GM18526 (cell line): ENCODE measurements around the gene MYRFL.

Experiments
- POLR2A ChIP-seq: IDR thresholded peaks from 3 replicates; pipeline ENCODE4 v1.6.1; 2011; ENCODE audit not compliant: insufficient read length; ENCODE audit errors: extremely low read depth

The MYRFL gene

GRCh38 chr12:69836015-69836414, 11.0 kb downstream of the MYRFL start:
- TF ChIP-seq POLR2A, result no peak

GRCh38 chr12:69837191-69837590, 12.2 kb downstream of the MYRFL start:
- no peak for TF ChIP-seq POLR2A

GRCh38 chr12:69837657-69838415, 12.8 kb downstream of the MYRFL start:
- no peak for TF ChIP-seq POLR2A

- no peak for TF ChIP-seq POLR2A
Observed at GRCh38 chr12:69840727-69841126, 15.7 kb downstream of the MYRFL start.

GRCh38 chr12:69843608-69844007, 18.6 kb downstream of the MYRFL start:
- TF ChIP-seq POLR2A, result no peak

GRCh38 chr12:69844416-69844815, 19.4 kb downstream of the MYRFL start:
- no peak for TF ChIP-seq POLR2A

GRCh38 chr12:69844836-69845235, 19.8 kb downstream of the MYRFL start:
- TF ChIP-seq POLR2A, result no peak

- no peak for TF ChIP-seq POLR2A
Observed at GRCh38 chr12:69846976-69847375, 21.9 kb downstream of the MYRFL start.

- no peak for TF ChIP-seq POLR2A
Observed at GRCh38 chr12:69851976-69852375, 26.9 kb downstream of the MYRFL start.

GRCh38 chr12:69866698-69867097, 41.7 kb downstream of the MYRFL start:
- no peak for TF ChIP-seq POLR2A

- TF ChIP-seq POLR2A, result no peak
Observed at GRCh38 chr12:69868695-69869094, 43.7 kb downstream of the MYRFL start.

- no peak for TF ChIP-seq POLR2A
Observed at GRCh38 chr12:69872804-69873203, 47.8 kb downstream of the MYRFL start.

- TF ChIP-seq POLR2A, result no peak
Observed at GRCh38 chr12:69873429-69873828, 48.4 kb downstream of the MYRFL start.

- no peak for TF ChIP-seq POLR2A
Observed at GRCh38 chr12:69874606-69875005, 49.6 kb downstream of the MYRFL start.

- TF ChIP-seq POLR2A, result no peak
Observed at GRCh38 chr12:69875416-69875935, 50.4 kb downstream of the MYRFL start.

GRCh38 chr12:69879007-69879960, 54.3 kb downstream of the MYRFL start:
- TF ChIP-seq POLR2A, result no peak
